Mesangial cell (primary cell): Measurements from ENCODE around the gene LYPLAL1. TPM values are rescaled to one million over a fixed set of nuclear protein-coding genes. Genes with fewer than 3 reads are reported as not detected.

Experiments
- total RNA-seq: library from RNA; depleted of rRNA; stranded (reverse); fragments of >200 nt; gene quantifications from 2 replicates; pipeline ENCODE4 v1.2.3, GENCODE V29; 2015

LYPLAL1 gene
- total RNA-seq = 7.7 and 10.8 TPM in 2 replicates

DNA sequence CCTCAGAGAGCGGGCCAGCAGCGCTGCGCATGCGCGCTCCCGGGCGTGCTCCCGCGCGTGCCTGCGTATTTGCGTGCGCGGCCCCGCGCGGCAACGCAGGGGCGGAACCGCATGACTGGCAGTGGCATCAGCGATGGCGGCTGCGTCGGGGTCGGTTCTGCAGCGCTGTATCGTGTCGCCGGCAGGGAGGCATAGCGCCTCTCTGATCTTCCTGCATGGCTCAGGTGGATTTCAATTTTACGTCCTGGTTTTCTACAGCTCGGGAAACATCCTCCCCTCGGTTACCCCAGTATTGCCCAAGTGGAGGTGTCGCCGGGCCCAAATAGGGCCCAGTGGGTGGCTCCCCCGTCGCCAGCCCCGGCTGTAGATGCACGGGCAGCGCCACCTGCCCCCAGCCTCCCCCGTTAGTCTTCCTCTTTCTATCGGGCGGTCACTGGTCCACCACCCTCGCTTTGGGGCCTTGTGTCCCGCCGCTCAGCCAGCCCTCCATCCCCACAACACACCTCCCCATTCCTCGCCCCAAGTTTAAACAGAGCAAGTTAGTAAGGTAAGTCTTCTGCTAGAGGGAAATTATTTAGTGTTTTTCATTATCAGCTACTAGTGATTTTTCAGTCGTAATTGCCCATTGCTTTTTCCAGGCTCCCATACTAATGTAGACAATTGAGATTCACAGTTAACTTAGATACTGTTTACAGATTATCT is at the start of gene LYPLAL1:
Gene LYPLAL1 (plus strand): TSS at position 121 of the 702 bp plus-strand sequence. CDS start 13 bp downstream, at position 134.

